ENCODE measurements around the gene SLC25A24. TPM values are rescaled to one million over a fixed set of nuclear protein-coding genes. Genes with fewer than 3 reads are reported as not detected.
"Not testable (repeated sequence)": the region's sequence is repeated elsewhere in the genome, so short reads cannot be mapped to it uniquely, and the experiment has no call there.

The SLC25A24 gene
- total RNA-seq, 1 donor from 2014 or later, result 46.6 TPM

GRCh38 chr1:108214641-108215465 is 14.7 kb upstream of the SLC25A24 start:
- H3K4me1 ChIP-seq; H3K27me3 ChIP-seq; H3K4me3 ChIP-seq; H3K27ac ChIP-seq; intact Hi-C loops (cut with DNase I); H3K9me3 ChIP-seq; H3K36me3 ChIP-seq; DNase-seq: not testable (repeated sequence)
- TF ChIP-seq CTCF (IDR thresholded peaks at IDR 0.05), result peak; percentile 67
- peak; percentile 79 for ATAC-seq

GRCh38 chr1:108211014-108211413 is 10.9 kb upstream of the SLC25A24 start:
- intact Hi-C loops (cut with DNase I), result no loop called here
- Histone ChIP-seq H3K4me3 (no peak overlapping the region), H3K36me3 (no peaks in the 10 kb centered on the region), H3K9me3 (no peaks in the 10 kb centered on the region), H3K4me1 (no peaks in the 10 kb centered on the region), H3K27me3 (peaks cover 8% of the 10 kb centered on the region), H3K27ac (no peak overlapping the region)
- no peak for DNase-seq
- no peak for TF ChIP-seq CTCF (IDR thresholded peaks at IDR 0.05)
- ATAC-seq, result no peak

GRCh38 chr1:108209456-108210108 is 9.4 kb upstream of the SLC25A24 start:
- H3K9me3 ChIP-seq, result no peaks in the 10 kb centered on the region
- no peak overlapping the region for H3K27ac ChIP-seq
- intact Hi-C loops (cut with DNase I), result no loop called here
- no peak overlapping the region for H3K4me3 ChIP-seq
- no peak for ATAC-seq
- DNase-seq, result no peak
- peaks cover 8% of the 10 kb centered on the region for H3K27me3 ChIP-seq
- no peaks in the 10 kb centered on the region for H3K36me3 ChIP-seq
- TF ChIP-seq CTCF (IDR thresholded peaks at IDR 0.05), result no peak
- H3K4me1 ChIP-seq, result no peaks in the 10 kb centered on the region

- ATAC-seq (no peak), DNase-seq (no peak)
- no peaks in the 10 kb centered on the region for H3K36me3 ChIP-seq
- H3K4me3 ChIP-seq, result no peak overlapping the region
- TF ChIP-seq CTCF (IDR thresholded peaks at IDR 0.05), result no peak
- no peaks in the 10 kb centered on the region for H3K9me3 ChIP-seq
- no peaks in the 10 kb centered on the region for H3K4me1 ChIP-seq
- no peak overlapping the region for H3K27ac ChIP-seq
- peaks cover 8% of the 10 kb centered on the region for H3K27me3 ChIP-seq
- intact Hi-C loops (cut with DNase I), result no loop called here
Observed at GRCh38 chr1:108208724-108209446, 8.7 kb upstream of the SLC25A24 start.

GRCh38 chr1:108203582-108203981 is 3.4 kb upstream of the SLC25A24 start:
- DNase-seq, result not testable (repeated sequence)

GRCh38 chr1:108201687-108202086 is 1.5 kb upstream of the SLC25A24 start:
- DNase-seq (no peak), ATAC-seq (no peak)
- intact Hi-C loops (cut with DNase I), result no loop called here
- Histone ChIP-seq H3K36me3 (no peaks in the 10 kb centered on the region), H3K4me1 (peaks cover 27% of the 10 kb centered on the region), H3K9me3 (no peaks in the 10 kb centered on the region), H3K27me3 (no peaks in the 10 kb centered on the region), H3K4me3 (no peak overlapping the region), H3K27ac (no peak overlapping the region)
- TF ChIP-seq CTCF (IDR thresholded peaks at IDR 0.05), result no peak

More at GRCh38 chr1:108203582-108203981, 3.4 kb upstream of the SLC25A24 start:
- H3K27ac ChIP-seq; H3K4me3 ChIP-seq; intact Hi-C loops (cut with DNase I); H3K36me3 ChIP-seq; H3K9me3 ChIP-seq; H3K27me3 ChIP-seq; ATAC-seq: not testable (repeated sequence)
- H3K4me1 ChIP-seq, result peaks cover 12% of the 10 kb centered on the region

All from upper lobe of right lung (tissue), 1 donor.